ENCODE measurements around the gene HOXD9. TPM values are rescaled to one million over a fixed set of nuclear protein-coding genes. Genes with fewer than 3 reads are reported as not detected.
A peak's percentile ranks its signal among the peaks of the same experiment; 100 is the strongest.

The HOXD9 gene
- total RNA-seq, 1 donor from 2014 or later: 1.5 TPM

DNA sequence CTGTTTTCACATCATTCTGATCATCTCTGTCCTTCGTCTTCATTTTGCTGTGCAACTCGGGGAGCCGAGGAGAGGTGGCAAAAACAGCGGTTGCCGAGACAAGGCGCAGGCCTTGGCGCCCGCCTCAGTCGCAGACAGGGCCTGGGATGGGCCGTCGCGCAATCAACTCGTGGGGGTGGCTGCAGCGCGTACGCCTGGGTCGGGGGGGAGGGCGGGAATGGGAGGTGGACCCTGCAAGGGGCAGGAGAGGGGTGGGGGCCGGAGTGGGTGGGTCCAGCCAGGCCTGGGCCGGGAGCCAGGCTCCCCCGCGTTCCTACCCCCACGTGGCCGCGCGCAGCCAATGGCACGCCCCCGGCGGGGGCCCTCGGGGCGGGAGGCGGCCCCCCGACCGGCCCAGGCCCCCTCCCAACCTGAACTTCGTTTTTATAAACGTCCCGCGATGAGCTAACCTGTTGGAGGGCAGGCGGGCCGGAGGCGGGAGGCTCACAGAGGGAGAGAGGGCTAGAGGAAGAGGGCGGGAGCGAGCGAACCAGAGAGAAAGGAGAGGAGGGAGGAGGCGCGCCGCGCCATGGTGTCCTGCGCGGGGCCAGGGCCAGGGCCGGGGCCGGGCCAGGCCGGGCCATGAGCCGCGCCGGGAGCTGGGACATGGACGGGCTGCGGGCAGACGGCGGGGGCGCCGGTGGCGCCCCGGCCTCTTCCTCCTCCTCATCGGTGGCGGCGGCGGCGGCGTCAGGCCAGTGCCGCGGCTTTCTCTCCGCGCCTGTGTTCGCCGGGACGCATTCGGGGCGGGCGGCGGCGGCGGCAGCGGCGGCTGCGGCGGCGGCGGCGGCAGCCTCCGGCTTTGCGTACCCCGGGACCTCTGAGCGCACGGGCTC lies 30.0 kb upstream of the HOXD9 start, which contains the start of gene HOXD13:
Gene HOXD13 (plus strand): TSS at position 452 of the 875 bp plus-strand sequence. CDS start 170 bp downstream, at position 622.
- Mint-ChIP-seq H3K27me3 (peaks cover 94% of the 10 kb centered on the region), H3K4me1 (ENCODE audit: unreplicated experiment) (peaks cover 17% of the 10 kb centered on the region), H3K27ac (no peak within 1 kb of the TSS), H3K9me3 (no peaks in the 10 kb centered on the region), H3K4me3 (peak within 1 kb of the TSS; percentile 82), H3K36me3 (no peaks in the 10 kb centered on the region)
- TF ChIP-seq, protein P1, sequence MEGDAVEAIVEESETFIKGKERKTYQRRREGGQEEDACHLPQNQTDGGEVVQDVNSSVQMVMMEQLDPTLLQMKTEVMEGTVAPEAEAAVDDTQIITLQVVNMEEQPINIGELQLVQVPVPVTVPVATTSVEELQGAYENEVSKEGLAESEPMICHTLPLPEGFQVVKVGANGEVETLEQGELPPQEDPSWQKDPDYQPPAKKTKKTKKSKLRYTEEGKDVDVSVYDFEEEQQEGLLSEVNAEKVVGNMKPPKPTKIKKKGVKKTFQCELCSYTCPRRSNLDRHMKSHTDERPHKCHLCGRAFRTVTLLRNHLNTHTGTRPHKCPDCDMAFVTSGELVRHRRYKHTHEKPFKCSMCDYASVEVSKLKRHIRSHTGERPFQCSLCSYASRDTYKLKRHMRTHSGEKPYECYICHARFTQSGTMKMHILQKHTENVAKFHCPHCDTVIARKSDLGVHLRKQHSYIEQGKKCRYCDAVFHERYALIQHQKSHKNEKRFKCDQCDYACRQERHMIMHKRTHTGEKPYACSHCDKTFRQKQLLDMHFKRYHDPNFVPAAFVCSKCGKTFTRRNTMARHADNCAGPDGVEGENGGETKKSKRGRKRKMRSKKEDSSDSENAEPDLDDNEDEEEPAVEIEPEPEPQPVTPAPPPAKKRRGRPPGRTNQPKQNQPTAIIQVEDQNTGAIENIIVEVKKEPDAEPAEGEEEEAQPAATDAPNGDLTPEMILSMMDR (conservative IDR thresholded peaks at IDR 0.05): no peak
- DNase-seq (ENCODE audit: extremely low spot score, unreplicated experiment): no peak

DNA sequence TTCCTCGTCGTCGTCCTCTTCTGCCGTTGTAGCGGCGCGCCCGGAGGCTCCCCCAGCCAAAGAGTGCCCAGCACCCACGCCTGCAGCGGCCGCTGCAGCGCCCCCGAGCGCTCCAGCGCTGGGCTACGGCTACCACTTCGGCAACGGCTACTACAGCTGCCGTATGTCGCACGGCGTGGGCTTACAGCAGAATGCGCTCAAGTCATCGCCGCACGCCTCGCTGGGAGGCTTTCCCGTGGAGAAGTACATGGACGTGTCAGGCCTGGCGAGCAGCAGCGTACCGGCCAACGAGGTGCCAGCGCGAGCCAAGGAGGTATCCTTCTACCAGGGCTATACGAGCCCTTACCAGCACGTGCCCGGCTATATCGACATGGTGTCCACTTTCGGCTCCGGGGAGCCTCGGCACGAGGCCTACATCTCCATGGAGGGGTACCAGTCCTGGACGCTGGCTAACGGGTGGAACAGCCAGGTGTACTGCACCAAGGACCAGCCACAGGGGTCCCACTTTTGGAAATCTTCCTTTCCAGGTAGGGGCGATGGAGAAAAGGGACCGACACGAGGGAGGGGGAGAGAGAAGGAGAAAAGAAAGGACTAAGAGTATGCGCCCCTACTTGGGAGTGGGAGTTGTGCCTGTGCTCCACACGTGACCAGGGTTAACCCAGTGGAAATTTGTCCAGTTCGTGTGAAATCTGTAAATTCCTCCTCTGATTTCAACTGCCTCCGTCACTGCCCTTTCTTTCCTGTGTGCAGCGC lies 29.2 kb upstream of the HOXD9 start:
- no peaks in the 10 kb centered on the region for H3K9me3 Mint-ChIP-seq
- DNase-seq (ENCODE audit: extremely low spot score, unreplicated experiment): no peak
- no peaks in the 10 kb centered on the region for H3K36me3 Mint-ChIP-seq
- H3K27me3 Mint-ChIP-seq: peaks cover 94% of the 10 kb centered on the region
- TF ChIP-seq, protein P1 (conservative IDR thresholded peaks at IDR 0.05): peak; percentile 25
- peak overlapping the region; percentile 60 for H3K4me3 Mint-ChIP-seq
- peaks cover 13% of the 10 kb centered on the region for H3K4me1 Mint-ChIP-seq (ENCODE audit: unreplicated experiment)
- H3K27ac Mint-ChIP-seq: peak overlapping the region; percentile 14

DNA sequence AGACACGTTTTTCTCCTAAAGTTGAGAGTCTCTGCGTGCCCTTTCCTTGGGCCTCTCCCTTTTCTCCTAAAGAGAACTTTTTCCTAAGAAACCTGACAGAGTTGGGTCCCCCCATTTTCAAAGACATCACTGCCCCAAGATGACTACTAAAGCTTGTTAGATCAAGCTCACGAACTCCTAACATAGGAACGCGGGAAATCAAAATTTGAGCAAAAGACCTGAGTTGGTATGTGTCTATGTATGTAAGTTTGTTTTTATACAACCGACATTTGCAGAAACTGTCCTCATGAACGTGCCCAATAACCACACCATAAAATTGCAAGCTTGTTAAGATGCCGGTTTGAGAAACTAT lies 28.6 kb upstream of the HOXD9 start:
- TF ChIP-seq, protein P1 (conservative IDR thresholded peaks at IDR 0.05): no peak
- Mint-ChIP-seq H3K9me3 (no peaks in the 10 kb centered on the region), H3K4me3 (peak overlapping the region; percentile 60), H3K36me3 (no peaks in the 10 kb centered on the region), H3K27ac (peak overlapping the region; percentile 14), H3K27me3 (peaks cover 94% of the 10 kb centered on the region), H3K4me1 (ENCODE audit: unreplicated experiment) (peaks cover 12% of the 10 kb centered on the region)
- no peak for DNase-seq (ENCODE audit: extremely low spot score, unreplicated experiment)

DNA sequence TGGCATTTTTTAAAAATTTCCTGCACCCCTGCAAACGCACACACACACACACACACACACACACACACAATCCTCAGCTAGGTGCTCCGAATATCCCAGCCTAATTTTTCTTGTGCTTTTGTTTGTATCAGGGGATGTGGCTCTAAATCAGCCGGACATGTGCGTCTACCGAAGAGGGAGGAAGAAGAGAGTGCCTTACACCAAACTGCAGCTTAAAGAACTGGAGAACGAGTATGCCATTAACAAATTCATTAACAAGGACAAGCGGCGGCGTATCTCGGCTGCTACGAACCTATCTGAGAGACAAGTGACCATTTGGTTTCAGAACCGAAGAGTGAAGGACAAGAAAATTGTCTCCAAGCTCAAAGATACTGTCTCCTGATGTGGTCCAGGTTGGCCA lies 28.2 kb upstream of the HOXD9 start:
- no peak for DNase-seq (ENCODE audit: extremely low spot score, unreplicated experiment)
- Mint-ChIP-seq H3K4me3 (no peak overlapping the region), H3K9me3 (no peaks in the 10 kb centered on the region), H3K4me1 (ENCODE audit: unreplicated experiment) (peaks cover 12% of the 10 kb centered on the region), H3K36me3 (no peaks in the 10 kb centered on the region), H3K27me3 (peaks cover 94% of the 10 kb centered on the region), H3K27ac (peak overlapping the region; percentile 14)
- TF ChIP-seq, protein P1 (conservative IDR thresholded peaks at IDR 0.05): no peak

DNA sequence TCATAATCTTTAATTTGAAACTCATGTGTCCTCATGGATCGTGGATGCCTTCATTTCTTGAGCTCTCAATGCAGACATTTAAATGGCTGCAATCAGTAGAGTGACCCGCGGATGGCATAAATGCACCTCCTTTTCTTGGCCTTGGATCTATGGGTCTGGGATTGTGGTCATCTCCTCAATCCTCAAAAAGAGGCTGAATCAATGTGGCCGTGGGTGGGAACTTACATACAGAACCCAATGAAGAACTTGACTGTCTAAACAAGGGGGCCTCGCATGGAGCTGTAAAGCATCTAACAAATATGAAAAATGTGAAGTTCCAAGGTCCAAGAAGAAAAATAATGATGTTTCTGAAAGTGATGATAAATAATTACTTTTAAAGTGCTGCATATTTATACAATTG lies 27.1 kb upstream of the HOXD9 start:
- TF ChIP-seq, protein P1 (conservative IDR thresholded peaks at IDR 0.05): no peak
- DNase-seq (ENCODE audit: extremely low spot score, unreplicated experiment): no peak
- H3K27ac Mint-ChIP-seq: no peak overlapping the region
- H3K4me3 Mint-ChIP-seq: no peak overlapping the region
- no peaks in the 10 kb centered on the region for H3K9me3 Mint-ChIP-seq
- peaks cover 91% of the 10 kb centered on the region for H3K27me3 Mint-ChIP-seq
- H3K36me3 Mint-ChIP-seq: no peaks in the 10 kb centered on the region
- peaks cover 12% of the 10 kb centered on the region for H3K4me1 Mint-ChIP-seq (ENCODE audit: unreplicated experiment)
